HS-5 (cell line): Measurements from ENCODE around the gene KCNJ3.

Experiments
- DNase-seq: peaks from one replicate; pipeline ENCODE4 v3.0.0-alpha.2; 2012; ENCODE audit warnings: low read depth

KCNJ3 gene

DNA sequence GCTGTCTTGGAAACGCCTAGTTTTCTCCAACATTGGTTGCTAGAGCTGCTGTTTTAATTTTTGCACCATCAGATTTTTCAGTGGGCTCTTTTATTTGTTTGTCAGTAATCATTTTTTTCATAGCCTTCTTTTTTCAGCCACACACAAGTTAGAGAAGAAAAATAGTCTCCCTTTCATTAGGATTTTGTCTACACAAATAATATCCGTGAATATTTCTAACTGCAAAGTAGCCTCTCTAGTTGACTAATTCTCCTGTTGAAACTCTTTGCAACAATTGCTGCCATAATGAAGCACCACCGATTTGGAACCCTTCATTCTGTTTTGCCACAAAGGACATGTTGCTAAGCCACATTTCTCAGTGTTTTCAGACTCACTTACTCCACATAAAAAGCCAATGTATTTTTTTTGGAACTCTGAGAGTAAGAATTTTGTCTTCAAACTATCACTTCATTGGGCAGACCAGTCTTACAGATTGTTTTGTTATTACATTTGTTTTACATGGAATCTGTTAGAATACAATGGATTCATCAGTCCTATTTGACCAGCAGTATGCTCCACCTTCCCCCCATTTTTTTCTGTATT lies 9.6 kb downstream of the KCNJ3 start:
- no peak for DNase-seq

DNA sequence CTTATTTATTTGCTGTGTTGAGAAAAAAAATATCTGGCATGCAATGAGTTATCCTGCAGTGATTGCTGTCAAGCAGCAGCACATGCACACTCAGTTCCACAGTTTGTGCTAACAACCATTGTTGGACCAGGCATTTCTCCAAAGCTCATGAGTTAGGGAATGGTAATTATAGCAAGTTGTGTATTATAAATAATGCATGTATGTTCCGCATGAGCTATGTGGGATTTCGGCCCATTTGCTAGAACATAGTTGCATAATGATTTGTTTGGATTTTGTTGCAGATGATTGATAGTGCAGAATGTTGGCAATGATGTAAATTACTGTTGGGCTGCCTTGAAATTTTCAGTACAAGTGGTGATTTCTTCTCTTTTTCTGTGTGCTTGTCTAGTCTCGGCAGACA lies 10.7 kb downstream of the KCNJ3 start:
- no peak for DNase-seq

DNA sequence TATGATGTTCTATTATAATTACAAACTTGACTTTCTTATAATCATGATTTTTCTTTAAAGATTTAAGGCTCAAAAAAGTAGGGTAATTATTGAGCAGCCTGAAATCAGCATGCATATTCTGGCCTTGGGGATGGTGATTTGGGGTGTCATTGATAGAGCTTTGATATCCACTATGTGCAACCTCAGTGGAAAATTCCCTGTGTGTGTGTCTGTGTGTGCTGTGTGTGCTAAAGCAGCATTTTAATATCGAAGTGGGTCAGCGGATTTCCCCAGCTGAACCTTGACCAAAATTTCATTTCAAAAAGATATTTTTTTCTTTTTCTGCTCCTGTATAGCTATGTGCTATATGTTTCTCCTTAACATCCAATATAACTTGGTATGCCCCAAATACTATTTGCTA lies 11.6 kb downstream of the KCNJ3 start:
- DNase-seq = no peak

DNA sequence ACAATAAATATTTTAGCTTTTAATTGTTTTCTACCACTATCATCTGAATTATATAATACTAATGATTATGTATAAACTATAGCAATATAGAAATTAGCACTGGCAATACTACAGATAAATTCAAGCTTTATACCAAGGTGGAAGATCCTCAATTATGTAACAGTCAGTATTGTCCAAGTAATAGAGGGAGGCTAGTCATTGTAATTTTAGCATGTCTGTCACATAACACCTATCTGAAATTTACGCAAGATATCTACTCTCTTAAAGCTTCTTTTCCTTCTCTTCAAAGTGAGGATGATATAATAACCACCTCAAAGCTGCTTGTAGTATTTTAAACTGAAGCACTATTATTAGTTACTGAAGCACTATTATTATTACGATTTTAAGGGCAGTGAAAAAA lies 12.2 kb downstream of the KCNJ3 start:
- DNase-seq = no peak

DNA sequence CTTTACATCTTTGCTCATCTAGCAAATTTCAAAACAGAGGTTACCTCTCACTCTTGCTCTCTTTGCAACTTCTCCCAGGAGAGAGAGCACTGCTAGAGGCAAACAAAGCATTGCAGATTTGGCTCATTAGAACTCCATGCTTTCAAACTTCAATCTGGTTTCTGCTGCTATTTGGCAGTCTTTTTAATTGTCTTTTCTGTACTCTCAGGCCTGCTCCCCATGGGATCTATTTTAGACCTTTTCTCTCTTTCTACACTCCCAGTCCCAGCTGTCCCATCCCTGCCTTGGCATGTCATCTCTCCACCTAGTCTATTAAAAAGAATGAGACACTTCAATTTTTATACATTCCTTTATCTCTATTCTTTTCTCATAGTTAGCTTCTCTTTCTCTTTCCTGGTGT lies 15.2 kb downstream of the KCNJ3 start:
- no peak for DNase-seq

DNA sequence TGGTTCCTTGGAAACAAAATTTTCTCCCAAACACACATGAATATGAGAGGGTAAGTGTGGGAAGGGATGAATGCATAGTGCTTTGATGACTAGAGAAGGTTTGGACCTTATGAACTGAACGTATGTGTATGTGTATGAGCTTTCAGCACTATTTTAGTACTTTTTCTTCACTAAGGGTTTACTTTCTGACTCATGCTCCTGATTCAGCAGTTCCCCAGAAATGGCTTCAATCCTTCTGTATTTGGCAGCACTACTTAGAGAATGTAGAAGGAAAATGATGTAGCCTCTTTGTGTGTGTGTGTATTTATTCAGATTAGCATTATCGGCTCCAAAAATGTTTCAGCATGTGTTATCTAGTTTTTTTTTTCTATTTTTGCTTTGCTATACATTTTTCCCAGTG lies 22.2 kb downstream of the KCNJ3 start:
- DNase-seq = no peak

DNA sequence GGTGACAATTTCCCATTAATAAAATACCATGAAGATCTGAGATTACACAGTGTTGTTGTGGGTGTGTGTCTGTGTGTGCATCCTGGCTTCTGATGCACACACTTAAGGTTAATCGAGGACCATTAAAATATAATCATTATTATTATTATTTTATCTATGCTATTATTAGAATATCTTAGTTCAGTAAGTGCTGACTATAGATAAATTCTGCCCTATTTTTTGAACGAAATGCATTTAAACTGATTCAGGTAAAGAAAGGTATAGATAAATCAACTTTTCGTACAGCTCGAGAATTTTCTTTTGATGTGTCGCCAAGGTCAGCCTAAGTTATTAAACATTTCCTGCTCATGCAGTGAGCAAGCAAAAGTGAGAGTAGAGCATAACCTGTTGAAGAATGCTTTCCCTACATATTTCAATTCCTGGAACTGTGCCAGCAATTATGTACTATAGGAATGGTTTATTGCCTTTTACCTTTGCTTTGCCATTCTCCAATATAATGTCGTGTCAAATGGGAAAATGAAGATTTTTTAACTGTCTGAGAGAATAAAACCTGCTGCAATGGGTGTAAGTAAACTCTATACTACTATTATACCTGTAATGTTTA lies 25.8 kb downstream of the KCNJ3 start:
- DNase-seq = no peak

DNA sequence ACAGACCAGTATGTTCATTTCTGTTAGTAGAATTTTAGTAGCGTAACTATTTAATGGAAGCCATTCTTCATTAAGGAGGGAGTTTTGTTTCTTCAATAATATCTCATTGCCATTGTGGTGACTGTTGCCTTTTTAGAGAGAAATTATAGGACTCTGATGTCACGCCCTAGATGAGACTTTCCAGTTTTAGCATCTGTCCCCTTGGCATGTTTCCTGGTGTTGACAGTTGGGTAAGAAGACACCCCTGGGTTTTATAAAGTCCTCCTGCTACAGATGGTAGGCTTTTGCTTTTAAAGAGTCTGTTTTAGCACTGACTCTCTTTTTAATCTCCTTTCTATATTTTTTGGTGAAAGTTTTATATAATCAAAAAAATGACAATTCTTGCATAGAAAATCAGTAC lies 41.9 kb downstream of the KCNJ3 start:
- no peak for DNase-seq

DNA sequence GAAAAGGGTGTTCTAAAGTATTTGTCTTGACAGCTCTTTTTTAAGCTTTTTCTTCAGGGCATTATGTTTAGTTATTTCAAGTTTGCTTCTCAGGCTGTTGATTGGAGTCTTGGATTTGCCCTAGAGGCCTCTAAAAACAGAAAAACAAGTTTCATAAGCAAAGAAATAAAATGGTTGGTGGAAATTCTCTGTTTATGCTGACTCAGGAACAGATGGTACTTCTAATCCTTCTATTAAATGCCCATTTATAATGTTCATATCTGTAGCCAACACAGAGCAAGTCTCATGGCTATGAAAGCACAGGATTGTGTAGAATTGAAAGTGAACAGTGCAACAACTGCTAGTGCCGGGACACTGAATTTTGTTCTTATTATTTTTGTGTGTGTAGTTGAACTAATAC lies 60.4 kb downstream of the KCNJ3 start:
- no peak for DNase-seq

DNA sequence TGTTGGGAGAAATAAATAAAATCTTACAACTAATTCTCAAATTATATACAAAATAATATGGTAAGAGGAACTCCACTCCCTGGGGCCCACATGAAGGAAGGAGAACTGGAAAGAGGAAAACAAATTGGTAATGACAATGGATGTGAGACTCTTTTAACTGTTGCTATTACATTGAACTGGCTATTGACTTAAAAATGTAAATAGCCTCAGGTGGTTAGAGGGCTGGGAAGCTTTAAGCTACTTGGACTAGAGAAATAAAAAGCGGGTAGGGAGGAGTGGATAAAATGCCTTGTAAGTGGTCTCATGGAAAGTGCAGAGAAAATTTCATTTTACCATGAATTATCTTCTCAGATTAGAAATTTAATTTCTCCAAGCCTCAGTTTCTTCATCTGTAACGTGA lies 64.1 kb downstream of the KCNJ3 start:
- no peak for DNase-seq

DNA sequence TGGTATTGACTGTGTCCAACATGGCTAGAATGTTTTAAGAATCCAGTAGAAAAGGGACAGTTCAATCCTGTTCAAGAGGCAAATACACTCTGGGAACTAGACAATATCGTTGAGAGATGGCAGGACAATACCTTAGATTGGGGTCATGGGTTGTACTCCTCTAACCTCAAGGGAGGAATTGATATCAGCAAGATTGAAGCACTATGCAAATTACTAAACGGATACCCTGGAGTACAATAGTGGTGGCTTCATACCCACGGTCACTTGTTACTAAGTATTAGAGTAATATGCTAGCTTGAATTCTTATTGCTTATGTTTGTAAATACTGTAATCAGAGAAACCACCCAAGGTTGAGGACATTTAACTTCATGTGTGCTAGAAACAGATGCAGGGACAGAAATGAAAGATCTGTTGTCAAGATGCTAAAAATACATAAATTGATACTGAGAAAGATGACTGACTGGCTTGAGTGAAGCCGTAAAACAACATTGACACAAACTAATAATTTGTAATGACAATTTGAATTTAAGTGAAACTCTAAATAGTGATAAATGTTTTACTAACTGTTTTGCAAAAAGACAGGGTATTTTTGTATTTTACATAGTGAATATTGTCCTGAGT lies 73.3 kb downstream of the KCNJ3 start:
- no peak for DNase-seq

DNA sequence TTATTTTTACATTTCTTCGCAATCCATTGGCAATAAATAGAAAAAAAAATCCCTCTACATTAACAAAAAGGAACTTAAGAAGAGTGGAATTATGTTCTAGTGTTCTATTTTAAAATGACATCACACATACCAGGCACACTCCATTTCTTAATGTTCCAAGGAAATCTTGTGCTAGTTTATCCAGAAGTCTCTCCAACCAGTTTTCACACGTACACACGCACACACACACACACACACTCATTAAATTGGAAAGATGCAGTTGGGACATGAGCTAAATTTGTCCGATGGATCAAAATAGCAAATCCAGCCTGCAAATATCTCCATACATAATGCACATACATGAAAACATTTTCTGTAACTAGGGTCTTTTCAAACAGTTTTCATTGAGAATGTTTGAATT lies 78.3 kb downstream of the KCNJ3 start:
- no peak for DNase-seq

DNA sequence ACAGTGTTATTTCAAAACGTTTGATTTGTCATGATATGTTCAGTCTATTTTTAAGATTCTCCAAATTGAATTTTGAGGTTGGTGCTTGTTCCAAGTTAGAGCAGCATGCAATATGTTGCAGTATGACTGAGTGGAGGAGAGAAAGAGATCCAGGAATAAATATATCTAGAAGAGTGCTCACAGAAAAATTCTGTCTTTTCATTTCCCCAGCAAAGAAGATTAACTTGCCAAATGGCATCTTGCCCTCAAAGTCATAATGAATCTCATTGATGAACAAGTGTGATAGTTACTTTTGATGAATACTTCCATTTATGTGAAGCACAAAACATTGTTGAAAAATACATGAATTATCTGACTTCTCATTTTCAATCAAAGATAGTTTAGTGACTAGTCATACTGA lies 95.9 kb downstream of the KCNJ3 start:
- no peak for DNase-seq

DNA sequence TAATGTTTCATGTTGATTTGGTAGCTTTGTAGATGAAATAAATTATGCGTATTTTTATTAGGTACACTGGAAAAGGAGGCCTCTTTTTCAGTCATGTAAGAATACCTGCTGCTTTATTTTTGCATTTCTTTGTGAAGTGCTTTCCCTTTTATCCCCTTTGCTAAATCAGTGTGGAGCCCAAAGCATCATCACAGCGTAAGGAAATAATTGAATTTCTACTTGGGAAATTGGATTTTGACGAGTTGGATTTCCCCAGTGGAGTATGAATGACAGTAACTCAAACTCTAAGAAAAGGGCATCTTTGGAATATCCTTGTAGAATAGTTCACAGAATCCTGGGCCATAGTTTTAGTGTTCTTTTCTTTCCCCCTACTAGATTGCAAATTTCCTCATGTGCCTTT lies 97.2 kb downstream of the KCNJ3 start:
- no peak for DNase-seq

DNA sequence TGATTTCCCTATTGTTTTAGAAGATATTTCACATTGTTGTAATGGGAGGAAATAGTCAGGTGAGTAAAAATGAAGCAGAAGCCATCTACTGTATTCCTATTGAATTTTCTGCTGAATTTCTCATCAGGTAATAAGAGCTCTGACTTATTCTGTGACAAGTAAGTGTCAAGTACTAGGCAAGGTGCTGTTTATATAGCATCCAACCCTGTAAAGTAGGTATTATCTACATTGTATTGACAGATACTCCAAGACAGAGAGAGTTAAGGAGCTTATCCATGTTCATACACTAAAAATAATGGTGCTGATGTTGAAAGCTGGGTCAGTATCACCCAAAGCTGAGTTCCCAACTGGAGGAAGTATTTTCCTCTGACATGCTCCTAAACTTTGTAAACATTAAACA lies 106.0 kb downstream of the KCNJ3 start:
- no peak for DNase-seq

DNA sequence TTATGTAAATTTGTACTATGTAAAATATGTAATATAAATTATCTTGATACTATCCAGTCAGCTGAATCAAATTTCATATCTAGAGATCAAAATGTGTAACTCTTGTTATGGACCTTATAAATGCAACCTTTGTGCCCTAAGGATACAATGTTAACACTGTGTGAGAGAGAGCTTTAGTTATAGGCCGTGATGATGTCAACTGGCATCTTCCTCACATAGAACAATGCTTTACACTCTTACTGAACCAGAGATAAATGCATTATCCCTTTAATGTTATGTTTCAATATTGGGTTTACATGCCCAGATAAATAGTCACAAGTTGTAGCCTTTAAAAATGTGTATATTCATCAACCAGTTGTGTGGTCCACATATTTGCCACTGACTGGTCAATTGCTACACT lies 115.1 kb downstream of the KCNJ3 start:
- DNase-seq = no peak

DNA sequence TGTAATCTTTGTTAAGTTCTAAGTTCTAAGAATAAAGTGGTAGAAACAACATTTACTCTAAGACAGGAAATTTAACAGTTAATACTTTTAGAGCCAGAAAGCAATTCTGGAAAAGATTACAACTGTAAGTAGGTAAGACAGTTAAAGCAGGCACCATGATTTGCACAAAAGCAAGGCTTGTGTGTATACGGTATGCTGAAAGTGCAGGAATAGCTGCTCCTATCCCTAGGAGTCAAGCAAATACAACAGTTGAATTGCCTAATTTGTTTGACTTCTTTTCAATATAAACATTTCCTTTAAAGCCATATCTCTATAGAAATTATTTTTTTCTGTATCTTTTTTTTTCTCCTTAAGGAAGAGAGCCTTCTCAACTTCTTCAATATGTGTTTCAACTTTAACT lies 116.4 kb downstream of the KCNJ3 start:
- no peak for DNase-seq

DNA sequence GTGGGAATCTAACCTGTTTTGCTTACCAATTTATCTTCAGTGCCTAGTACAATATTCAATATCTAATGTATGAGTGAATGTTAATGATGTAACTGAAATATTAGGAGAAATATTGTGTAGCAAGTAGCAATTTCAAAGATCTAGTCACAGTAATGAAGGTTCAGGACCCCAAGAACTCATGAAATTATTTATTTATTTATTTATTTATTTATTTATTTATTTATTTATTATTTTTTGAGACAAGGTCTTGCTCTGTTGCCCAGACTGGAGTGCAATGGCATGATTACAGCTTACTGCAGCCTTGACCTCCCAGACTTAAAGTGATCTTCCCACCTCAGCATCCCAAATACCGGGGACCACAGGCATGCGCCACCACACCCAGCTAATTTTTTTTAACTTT lies 126.9 kb downstream of the KCNJ3 start:
- DNase-seq = no peak

DNA sequence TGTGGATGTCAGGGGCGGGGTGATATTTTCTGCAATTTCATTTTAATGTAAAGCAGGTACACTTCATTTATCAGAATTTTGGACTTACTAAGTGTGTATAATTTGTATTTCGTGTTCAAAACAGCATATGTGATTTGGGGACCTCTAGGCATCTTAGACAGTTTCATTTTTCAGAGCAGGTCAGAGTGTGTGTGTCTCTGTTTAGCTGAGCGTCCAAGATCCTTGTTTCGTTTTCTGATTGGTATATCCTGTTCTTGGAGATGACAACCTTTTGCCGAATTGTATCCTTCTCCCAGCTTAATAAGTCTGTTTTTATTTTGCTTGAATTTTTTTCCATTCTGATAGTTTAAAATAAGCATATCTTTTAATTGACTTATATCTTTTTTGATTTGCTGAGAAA lies 128.3 kb downstream of the KCNJ3 start:
- no peak for DNase-seq

DNA sequence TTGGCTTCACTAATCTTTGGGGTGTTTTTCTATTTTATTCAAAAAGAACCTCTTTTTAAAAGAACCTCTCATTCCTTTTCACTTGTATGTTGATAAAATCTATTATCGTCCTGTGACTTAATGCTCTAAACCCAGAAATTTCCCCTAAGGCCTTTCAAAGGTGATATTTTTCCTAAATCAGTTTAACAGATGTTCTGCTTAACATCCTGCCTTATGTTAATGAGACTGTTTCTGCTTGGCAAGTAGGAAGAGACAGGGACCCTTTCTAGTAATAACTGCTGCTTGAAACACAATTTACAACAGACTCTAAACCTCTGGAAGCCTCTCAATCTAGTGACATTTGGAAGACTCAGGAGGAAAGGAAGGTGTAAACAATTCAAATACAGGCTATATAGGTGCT lies 128.8 kb downstream of the KCNJ3 start:
- DNase-seq = no peak

DNA sequence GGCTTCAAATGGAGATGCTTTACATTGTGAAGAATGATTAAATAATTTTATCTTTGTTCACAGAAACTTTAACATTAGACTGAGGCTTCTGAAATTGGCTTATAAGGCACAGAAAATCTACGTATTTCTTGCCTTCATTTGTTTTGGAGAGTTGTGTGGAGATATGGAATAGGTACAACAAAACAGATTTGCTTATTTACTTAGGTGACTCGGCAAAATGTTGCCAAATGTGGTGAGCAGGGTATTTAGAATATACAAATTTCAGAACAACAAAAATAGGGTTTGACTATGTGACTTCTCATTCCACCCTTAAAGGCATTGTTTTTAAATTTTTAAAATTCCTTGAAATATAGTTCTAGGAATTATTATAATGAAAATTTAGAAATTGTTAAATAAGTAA lies 134.2 kb downstream of the KCNJ3 start:
- DNase-seq = no peak

DNA sequence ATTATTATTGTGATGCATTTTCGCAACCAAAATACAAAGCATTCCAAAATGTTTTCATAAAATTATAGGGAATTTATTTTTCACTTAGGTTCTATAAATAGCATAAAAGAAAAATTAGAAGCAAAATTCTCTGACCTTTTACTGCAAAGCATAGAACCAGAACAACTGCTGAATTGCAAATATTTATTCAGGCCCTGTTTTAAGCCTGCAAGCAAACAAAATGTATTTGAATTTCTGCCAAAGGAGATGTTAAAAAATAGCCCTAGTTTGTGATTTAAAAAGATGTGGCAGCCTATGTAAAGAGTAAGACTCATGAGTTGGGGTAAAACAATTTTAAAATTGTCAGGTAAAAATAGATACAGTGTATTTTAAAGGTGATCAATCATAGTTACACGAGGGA lies 138.1 kb downstream of the KCNJ3 start:
- DNase-seq = no peak

DNA sequence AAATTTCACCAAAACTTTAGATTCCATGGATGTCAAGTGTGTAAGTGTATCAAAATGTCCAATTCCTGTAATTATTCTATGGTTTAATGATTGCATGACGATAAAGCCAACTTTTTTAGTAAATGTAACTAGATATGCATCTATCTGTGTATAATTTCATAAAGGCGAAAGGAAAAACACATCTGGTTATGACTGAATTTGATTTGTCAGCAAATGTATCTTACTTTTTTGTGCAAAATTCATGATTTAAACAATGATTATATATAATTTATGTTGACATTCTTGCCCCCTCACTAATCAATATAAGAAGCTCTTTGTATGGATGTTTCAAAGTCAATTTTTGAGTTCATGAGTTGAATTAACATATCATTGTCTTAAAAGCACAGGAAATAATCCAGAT lies 138.5 kb downstream of the KCNJ3 start:
- no peak for DNase-seq

DNA sequence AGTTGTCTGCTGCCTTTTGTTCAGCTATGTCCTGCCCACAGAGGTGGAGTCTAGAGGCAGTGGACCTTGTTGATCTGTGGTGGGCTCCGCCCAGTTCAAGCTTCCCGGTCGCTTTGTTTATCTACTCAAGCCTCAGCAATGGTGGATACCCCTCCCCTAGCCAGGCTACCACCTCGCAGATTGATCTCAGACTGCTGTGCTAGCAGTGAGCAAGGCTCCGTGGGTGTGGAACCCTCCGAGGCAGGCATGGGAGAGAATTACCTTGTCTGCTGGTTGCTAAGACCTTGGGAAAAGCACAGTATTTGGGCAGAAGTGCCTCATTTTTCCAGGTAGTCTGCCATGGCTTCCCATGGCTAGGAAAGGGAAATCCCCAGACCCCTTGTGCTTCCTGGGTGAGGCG lies 146.0 kb downstream of the KCNJ3 start:
- no peak for DNase-seq
